SK-N-SH (cell line): Measurements from ENCODE around the gene KIFC3.

Experiments used
- CHD2 ChIP-seq: fragments of 150-350 bp; IDR thresholded peaks from 2 replicates; pipeline ENCODE4 v1.6.1; 2018; ENCODE audit warnings: low read length; ENCODE audit not compliant: partially characterized antibody
- CTCF ChIP-seq: fragments of 200-600 bp; sonication (generic); IDR thresholded peaks from 2 replicates; pipeline ENCODE4 v1.6.1; 2017; ENCODE audit warnings: antibody characterized with exemption, mild to moderate bottlenecking, moderate library complexity
- EP300 ChIP-seq, 2 experiments: IDR thresholded peaks; 2 replicates each; pipeline versions ENCODE4 v1.4.0 to v1.6.1; 2012; ENCODE audit warnings: borderline replicate concordance in 1 of 2, low read depth in 1 of 2, low read length in 1 of 2
- GABPA ChIP-seq: IDR thresholded peaks from 2 replicates; pipeline ENCODE4 v1.4.0; 2012; ENCODE audit warnings: low read depth, mild to moderate bottlenecking
- NFIC ChIP-seq: IDR thresholded peaks from 2 replicates; pipeline ENCODE4 v1.4.0; 2012; ENCODE audit warnings: borderline replicate concordance
- NRF1 ChIP-seq: IDR thresholded peaks from 2 replicates; pipeline ENCODE4 v1.6.1; 2012; ENCODE audit warnings: low read depth, mild to moderate bottlenecking, low read length
- PBX3 ChIP-seq: IDR thresholded peaks from 2 replicates; pipeline ENCODE4; 2012
- POLR2AphosphoS5 ChIP-seq: IDR thresholded peaks from 2 replicates; pipeline ENCODE4 v1.6.1; 2012; ENCODE audit warnings: low read depth, low read length
- REST ChIP-seq: IDR thresholded peaks from 2 replicates; pipeline ENCODE4 v1.6.1; 2012; ENCODE audit warnings: mild to moderate bottlenecking, low read depth, low read length, moderate library complexity
- RXRA ChIP-seq: IDR thresholded peaks from 2 replicates; pipeline ENCODE4 v1.4.0; 2012; ENCODE audit warnings: low read depth, mild to moderate bottlenecking, borderline replicate concordance
- SIN3A ChIP-seq: IDR thresholded peaks from 2 replicates; pipeline ENCODE4 v1.6.1; 2012; ENCODE audit warnings: low read depth, mild to moderate bottlenecking, low read length, moderate library complexity, borderline replicate concordance
- SMC3 ChIP-seq: IDR thresholded peaks from 2 replicates; pipeline ENCODE4 v1.6.1; 2012; ENCODE audit warnings: low read depth, low read length, improper control_type of control experiment
- ZBTB33 ChIP-seq: IDR thresholded peaks from 2 replicates; pipeline ENCODE4 v1.4.0; 2012; ENCODE audit warnings: low read depth, borderline replicate concordance

- TF ChIP-seq CTCF (no peak), NFIC (no peak), EP300 (IDR thresholded peaks at IDR 0.05; ENCODE audit: borderline replicate concordance in 1 of 2, low read depth in 1 of 2, low read length in 1 of 2) (no peak), GABPA (no peak), CHD2 (no peak), POLR2AphosphoS5 (no peak), NRF1 (no peak), SIN3A (no peak), REST (no peak), PBX3 (no peak), ZBTB33 (no peak), SMC3 (no peak), RXRA (no peak)
These were observed 2.9 kb upstream of the KIFC3 start for GRCh38 chr16:57805176-57805575.
